Measurements from ENCODE around the gene ARMH3.

Gene ARMH3

DNA sequence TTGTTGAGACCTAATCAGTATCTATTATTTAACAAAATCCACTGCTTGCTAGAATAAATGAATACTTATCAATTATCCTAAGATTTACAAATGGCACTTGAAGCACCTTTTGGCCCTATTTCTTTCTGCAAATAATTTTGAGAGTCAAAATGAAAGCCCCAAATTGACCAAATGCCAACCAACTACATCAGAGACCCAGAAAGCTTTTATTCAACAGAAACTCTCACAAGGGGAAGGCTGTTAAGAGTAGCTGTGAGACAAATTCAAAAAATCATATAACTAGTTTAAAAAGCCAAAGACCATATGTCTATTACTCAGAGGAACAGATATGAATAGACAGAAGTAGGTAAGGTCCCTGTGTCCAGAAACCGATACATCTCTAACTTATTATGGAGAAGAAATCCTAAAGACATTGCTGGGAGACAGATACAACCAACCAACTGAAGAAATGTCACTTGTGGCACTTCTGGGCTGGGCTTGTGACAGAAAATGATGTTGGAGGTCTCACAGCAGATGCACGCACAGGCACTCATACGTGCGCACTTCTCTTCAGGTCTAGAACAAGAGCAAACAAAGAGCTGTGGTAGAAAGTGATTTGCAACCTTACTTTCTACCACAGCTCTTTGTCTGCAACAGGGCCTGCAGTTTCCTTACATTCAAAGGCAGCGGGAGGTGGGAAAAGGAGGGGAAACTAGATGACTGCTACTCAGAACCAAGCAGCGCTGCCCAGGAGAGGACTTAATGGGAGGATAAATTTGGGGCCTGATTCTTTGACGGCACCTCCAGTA, 153.7 kb downstream of the ARMH3 start:
- TF ChIP-seq, protein P1, sequence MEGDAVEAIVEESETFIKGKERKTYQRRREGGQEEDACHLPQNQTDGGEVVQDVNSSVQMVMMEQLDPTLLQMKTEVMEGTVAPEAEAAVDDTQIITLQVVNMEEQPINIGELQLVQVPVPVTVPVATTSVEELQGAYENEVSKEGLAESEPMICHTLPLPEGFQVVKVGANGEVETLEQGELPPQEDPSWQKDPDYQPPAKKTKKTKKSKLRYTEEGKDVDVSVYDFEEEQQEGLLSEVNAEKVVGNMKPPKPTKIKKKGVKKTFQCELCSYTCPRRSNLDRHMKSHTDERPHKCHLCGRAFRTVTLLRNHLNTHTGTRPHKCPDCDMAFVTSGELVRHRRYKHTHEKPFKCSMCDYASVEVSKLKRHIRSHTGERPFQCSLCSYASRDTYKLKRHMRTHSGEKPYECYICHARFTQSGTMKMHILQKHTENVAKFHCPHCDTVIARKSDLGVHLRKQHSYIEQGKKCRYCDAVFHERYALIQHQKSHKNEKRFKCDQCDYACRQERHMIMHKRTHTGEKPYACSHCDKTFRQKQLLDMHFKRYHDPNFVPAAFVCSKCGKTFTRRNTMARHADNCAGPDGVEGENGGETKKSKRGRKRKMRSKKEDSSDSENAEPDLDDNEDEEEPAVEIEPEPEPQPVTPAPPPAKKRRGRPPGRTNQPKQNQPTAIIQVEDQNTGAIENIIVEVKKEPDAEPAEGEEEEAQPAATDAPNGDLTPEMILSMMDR (conservative IDR thresholded peaks at IDR 0.05; ENCODE audit: control insufficient read depth, insufficient read depth, low read depth, low read length): no peak
- H3K4me3 ChIP-seq (ENCODE audit: control insufficient read depth, low read depth, low read length): no peak overlapping the region
- DNase-seq (ENCODE audit: low read depth): no peak

DNA sequence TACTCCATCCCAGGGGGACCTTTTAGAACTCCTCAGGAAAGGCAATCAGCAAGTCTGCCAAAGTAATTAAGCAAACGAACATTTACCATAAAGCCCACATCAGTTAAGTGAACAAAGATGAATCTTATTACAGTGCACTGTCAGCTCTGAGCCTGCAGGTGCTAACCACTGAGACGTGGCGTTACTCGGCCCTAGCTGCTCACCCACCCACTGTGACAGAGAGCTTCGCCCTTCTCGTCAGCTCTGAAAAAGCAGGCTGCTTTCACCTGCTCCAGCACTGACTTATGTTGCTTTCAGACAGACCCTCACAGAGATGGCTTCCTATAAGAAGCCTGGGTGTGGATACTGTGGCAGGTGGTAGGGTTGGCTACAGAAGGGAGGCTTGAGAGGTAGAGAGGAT, 154.6 kb downstream of the ARMH3 start:
- TF ChIP-seq, protein P1 (conservative IDR thresholded peaks at IDR 0.05; ENCODE audit: control insufficient read depth, insufficient read depth, low read depth, low read length): no peak

DNA sequence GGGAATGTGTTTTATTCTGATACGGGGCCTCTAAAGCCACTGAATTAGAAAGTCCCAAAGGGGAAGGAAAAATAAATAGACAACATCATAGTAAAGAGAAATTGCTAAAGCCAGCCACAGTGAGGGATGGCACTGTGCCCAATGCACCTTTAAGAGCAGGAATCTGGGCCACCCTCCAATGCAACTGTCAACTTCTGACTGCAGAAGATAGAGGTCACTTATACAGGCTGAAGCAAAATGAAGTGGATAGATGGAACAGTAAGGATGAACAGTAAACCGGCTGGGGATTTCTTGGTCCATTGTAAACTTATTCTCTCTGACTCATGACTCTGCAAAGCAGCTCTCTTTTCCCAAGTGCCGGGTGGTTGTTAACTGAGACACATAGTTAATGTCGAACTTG, 158.3 kb downstream of the ARMH3 start:
- peak; percentile 26 for DNase-seq (ENCODE audit: low read depth)
- no peak overlapping the region for H3K4me3 ChIP-seq (ENCODE audit: control insufficient read depth, low read depth, low read length)
- TF ChIP-seq, protein P1 (conservative IDR thresholded peaks at IDR 0.05; ENCODE audit: control insufficient read depth, insufficient read depth, low read depth, low read length): no peak

More for the DNA sequence above, 154.6 kb downstream of the ARMH3 start:
- no peak for DNase-seq (ENCODE audit: low read depth)
- H3K4me3 ChIP-seq (ENCODE audit: control insufficient read depth, low read depth, low read length): no peak overlapping the region

DNA sequence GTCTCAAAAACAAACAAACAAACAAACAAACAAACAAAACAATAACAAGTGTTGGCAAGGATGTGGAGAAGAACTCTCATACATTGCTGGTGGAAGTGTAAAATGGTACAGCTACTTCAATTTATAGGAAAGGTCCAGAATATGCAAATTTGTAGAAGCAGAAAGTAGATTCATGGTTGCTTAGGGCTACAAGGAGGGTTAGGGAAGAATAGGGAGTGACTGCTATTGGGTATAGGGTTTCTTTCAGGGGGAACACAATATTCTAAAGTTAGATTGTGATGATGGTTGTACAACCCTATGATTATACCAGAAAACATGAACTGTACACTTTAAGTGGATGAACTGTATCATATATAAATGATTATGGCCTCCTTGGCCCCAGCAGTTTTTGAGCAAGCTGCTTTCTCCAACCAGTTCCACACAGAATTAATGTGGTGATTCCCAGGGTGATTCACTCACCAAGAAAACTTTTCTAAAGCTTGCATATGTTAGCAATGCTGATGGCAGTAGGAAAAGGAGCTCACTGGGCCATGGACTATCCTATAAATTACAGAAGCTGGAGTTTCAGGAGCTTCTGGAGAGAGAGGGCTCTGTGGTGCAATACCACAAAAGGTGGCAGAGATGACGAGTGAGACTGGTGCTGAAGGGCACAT, 159.6 kb downstream of the ARMH3 start:
- DNase-seq (ENCODE audit: low read depth): peak; percentile 34
- TF ChIP-seq, protein P1 (conservative IDR thresholded peaks at IDR 0.05; ENCODE audit: control insufficient read depth, insufficient read depth, low read depth, low read length): no peak

GRCh38 chr10:101895781-101896180, 160.2 kb downstream of the ARMH3 start:
- DNase-seq (ENCODE audit: low read depth): no peak
- TF ChIP-seq, protein P1 (conservative IDR thresholded peaks at IDR 0.05; ENCODE audit: control insufficient read depth, insufficient read depth, low read depth, low read length): no peak
- H3K4me3 ChIP-seq (ENCODE audit: control insufficient read depth, low read depth, low read length): no peak overlapping the region

More for the DNA sequence above, 159.6 kb downstream of the ARMH3 start:
- H3K4me3 ChIP-seq (ENCODE audit: control insufficient read depth, low read depth, low read length): no peak overlapping the region

GRCh38 chr10:101894742-101895141, 161.2 kb downstream of the ARMH3 start:
- H3K4me3 ChIP-seq (ENCODE audit: control insufficient read depth, low read depth, low read length): no peak overlapping the region
- DNase-seq (ENCODE audit: low read depth): no peak
- TF ChIP-seq, protein P1 (conservative IDR thresholded peaks at IDR 0.05; ENCODE audit: control insufficient read depth, insufficient read depth, low read depth, low read length): no peak

Data from fibroblast of mammary gland (primary cell).